B cell (primary cell): ENCODE results near the gene CCL13.

ENCODE experiments used
- EZH2 ChIP-seq: IDR thresholded peaks from 2 replicates; pipeline ENCODE4 v1.6.1; 2012; ENCODE audit warnings: borderline replicate concordance, low read depth, mild to moderate bottlenecking, moderate library complexity, low read length; ENCODE audit not compliant: insufficient read depth, poor library complexity, severe bottlenecking
- TF ChIP-seq, protein P1 (sequence below): fragments of 200-600 bp; IDR thresholded peaks from one replicate; pipeline ENCODE4 v1.8.0; 2022; ENCODE audit warnings: antibody characterized with exemption, mild to moderate bottlenecking

DNA sequence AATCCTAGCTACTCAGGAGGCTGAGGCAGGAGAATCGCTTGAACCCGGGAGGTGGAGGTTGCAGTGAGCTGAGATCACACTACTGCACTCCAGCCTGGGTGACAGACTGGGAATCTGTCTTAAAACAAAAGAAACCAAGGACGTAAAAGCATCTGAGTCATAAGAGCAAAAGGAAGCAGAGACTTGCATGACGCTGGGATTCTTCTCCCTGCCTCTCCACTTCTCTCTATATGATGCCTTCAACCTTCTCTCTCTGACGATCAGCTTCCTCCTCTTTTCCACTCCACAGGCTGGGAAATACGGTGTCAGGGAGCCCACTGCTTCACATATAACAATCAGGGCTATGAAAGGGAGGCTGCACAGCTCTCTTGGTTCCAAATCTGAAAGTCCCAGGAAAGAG, 49.9 kb downstream of the CCL13 start:
- TF ChIP-seq, protein P1, sequence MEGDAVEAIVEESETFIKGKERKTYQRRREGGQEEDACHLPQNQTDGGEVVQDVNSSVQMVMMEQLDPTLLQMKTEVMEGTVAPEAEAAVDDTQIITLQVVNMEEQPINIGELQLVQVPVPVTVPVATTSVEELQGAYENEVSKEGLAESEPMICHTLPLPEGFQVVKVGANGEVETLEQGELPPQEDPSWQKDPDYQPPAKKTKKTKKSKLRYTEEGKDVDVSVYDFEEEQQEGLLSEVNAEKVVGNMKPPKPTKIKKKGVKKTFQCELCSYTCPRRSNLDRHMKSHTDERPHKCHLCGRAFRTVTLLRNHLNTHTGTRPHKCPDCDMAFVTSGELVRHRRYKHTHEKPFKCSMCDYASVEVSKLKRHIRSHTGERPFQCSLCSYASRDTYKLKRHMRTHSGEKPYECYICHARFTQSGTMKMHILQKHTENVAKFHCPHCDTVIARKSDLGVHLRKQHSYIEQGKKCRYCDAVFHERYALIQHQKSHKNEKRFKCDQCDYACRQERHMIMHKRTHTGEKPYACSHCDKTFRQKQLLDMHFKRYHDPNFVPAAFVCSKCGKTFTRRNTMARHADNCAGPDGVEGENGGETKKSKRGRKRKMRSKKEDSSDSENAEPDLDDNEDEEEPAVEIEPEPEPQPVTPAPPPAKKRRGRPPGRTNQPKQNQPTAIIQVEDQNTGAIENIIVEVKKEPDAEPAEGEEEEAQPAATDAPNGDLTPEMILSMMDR = no peak
- TF ChIP-seq EZH2 = no peak
